ENCODE measurements around the gene NKTR. TPM values are rescaled to one million over a fixed set of nuclear protein-coding genes. Genes with fewer than 3 reads are reported as not detected.

The NKTR gene
- total and polyA plus RNA-seq, 7 donors: 9.0 to 23.0 (median 14.1) TPM

GRCh38 chr3:42658771-42659390 lies 58.4 kb downstream of the NKTR start:
- TF ChIP-seq, protein P1, sequence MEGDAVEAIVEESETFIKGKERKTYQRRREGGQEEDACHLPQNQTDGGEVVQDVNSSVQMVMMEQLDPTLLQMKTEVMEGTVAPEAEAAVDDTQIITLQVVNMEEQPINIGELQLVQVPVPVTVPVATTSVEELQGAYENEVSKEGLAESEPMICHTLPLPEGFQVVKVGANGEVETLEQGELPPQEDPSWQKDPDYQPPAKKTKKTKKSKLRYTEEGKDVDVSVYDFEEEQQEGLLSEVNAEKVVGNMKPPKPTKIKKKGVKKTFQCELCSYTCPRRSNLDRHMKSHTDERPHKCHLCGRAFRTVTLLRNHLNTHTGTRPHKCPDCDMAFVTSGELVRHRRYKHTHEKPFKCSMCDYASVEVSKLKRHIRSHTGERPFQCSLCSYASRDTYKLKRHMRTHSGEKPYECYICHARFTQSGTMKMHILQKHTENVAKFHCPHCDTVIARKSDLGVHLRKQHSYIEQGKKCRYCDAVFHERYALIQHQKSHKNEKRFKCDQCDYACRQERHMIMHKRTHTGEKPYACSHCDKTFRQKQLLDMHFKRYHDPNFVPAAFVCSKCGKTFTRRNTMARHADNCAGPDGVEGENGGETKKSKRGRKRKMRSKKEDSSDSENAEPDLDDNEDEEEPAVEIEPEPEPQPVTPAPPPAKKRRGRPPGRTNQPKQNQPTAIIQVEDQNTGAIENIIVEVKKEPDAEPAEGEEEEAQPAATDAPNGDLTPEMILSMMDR (IDR thresholded peaks at IDR 0.05): no peak
- H3K36me3 ChIP-seq (ENCODE audit: insufficient read depth in 1 of 2, low read depth in 1 of 2): peaks cover 0 to 29% of the 10 kb centered on the region in 2 donors
- ATAC-seq (no peak), DNase-seq (no peak)
- WGBS, 3 donors: 57 to 66% (median 58%) methylated on average over 21 to 22 of the region's 22 CpGs
- no peak overlapping the region for H3K4me3 ChIP-seq
- H3K27me3 ChIP-seq (ENCODE audit: insufficient read depth in 3 of 3, low read length in 2 of 3): no peaks in the 10 kb centered on the region
- H3K9me3 ChIP-seq: no peaks in the 10 kb centered on the region
- intact Hi-C loops (cut with DNase I): loop anchor here in 1 of 2 donors (10.0 kb wide), 1 partner anchor 86 kb away; no protein-coding TSS in a partner anchor
- H3K4me1 ChIP-seq: peaks cover 47% of the 10 kb centered on the region
- H3K27ac ChIP-seq: peak overlapping the region; percentile 98

GRCh38 chr3:42659451-42660130 lies 59.1 kb downstream of the NKTR start:
- Histone ChIP-seq H3K4me3 (no peak overlapping the region), H3K27ac (peak overlapping the region; percentile 41), H3K36me3 (ENCODE audit: insufficient read depth in 1 of 2, low read depth in 1 of 2) (peaks cover 0 to 32% of the 10 kb centered on the region in 2 donors), H3K27me3 (ENCODE audit: insufficient read depth in 3 of 3, low read length in 2 of 3) (no peaks in the 10 kb centered on the region), H3K4me1 (peaks cover 47% of the 10 kb centered on the region), H3K9me3 (no peaks in the 10 kb centered on the region)
- TF ChIP-seq, protein P1 (IDR thresholded peaks at IDR 0.05): no peak
- intact Hi-C loops (cut with DNase I): loop anchor here in 1 of 2 donors (10.0 kb wide), 1 partner anchor 85 kb away; no protein-coding TSS in a partner anchor
- DNase-seq (no peak), ATAC-seq (no peak)
- 72 to 78% (median 73%) methylated on average over 24 to 25 of the region's 25 CpGs for WGBS, 3 donors

DNA sequence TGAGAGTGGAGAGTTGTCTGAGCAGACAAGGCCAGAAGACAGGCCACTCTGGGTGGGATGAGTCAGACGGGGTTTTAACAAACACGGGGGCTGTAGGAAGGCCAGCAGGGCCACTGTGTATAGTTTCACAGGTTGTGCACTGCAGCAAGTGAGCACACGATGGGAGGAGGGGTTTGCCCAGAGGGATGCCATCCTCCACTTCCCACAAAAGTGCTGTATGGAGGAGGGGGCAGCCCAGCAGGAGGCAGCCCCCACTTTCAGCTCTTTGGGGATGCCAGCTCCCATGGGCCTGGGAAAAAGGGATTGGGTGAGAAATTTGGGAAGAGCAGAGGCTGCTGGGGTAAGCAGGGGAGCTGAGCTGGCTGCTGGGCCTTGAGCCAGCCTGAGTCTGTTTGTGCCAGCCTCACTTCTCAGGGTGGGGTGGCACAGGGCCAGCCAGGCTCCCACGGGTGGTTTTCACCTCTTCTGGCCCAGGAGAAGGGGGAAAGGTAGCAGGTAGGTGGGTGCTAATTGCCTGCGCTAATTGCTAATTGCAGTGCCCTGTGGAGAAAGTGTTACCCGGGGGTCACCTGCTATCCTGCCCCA lies 59.7 kb downstream of the NKTR start:
- peak in 1 of 4 donors; percentile 20 for ATAC-seq
- DNase-seq: no peak

GRCh38 chr3:42660898-42661297 lies 60.4 kb downstream of the NKTR start:
- H3K36me3 ChIP-seq (ENCODE audit: insufficient read depth in 1 of 2, low read depth in 1 of 2): peaks cover 0 to 32% of the 10 kb centered on the region in 2 donors
- ATAC-seq (peak in 2 of 4 donors; percentile 34 to 35), DNase-seq (no peak)
- H3K4me3 ChIP-seq: no peak overlapping the region
- peaks cover 42% of the 10 kb centered on the region for H3K4me1 ChIP-seq
- TF ChIP-seq, protein P1 (IDR thresholded peaks at IDR 0.05): no peak
- WGBS, 3 donors: 36 to 62% (median 57%) methylated on average over 4 of the region's 4 CpGs
- intact Hi-C loops (cut with DNase I): no loop called here
- H3K9me3 ChIP-seq: no peaks in the 10 kb centered on the region
- H3K27me3 ChIP-seq (ENCODE audit: insufficient read depth in 3 of 3, low read length in 2 of 3): no peaks in the 10 kb centered on the region
- peak overlapping the region; percentile 65 for H3K27ac ChIP-seq

More for the DNA sequence above, 59.7 kb downstream of the NKTR start:
- intact Hi-C loops (cut with DNase I): no loop called here
- Histone ChIP-seq H3K36me3 (ENCODE audit: insufficient read depth in 1 of 2, low read depth in 1 of 2) (peaks cover 0 to 32% of the 10 kb centered on the region in 2 donors), H3K4me3 (no peak overlapping the region), H3K4me1 (peaks cover 44% of the 10 kb centered on the region), H3K27ac (peak overlapping the region; percentile 41), H3K9me3 (no peaks in the 10 kb centered on the region), H3K27me3 (ENCODE audit: insufficient read depth in 3 of 3, low read length in 2 of 3) (no peaks in the 10 kb centered on the region)
- TF ChIP-seq, protein P1 (IDR thresholded peaks at IDR 0.05): no peak
- 46 to 73% (median 57%) methylated on average over 5 to 6 of the region's 6 CpGs for WGBS, 3 donors
